GM21367 (cell line): ENCODE data around the gene TLK1.

Source experiments
- ATAC-seq: cut with Tn5 transposase; IDR thresholded peaks from one replicate; pipeline ENCODE4 v1.9.1; 2021; ENCODE audit not compliant: unreplicated experiment

TLK1 gene

DNA sequence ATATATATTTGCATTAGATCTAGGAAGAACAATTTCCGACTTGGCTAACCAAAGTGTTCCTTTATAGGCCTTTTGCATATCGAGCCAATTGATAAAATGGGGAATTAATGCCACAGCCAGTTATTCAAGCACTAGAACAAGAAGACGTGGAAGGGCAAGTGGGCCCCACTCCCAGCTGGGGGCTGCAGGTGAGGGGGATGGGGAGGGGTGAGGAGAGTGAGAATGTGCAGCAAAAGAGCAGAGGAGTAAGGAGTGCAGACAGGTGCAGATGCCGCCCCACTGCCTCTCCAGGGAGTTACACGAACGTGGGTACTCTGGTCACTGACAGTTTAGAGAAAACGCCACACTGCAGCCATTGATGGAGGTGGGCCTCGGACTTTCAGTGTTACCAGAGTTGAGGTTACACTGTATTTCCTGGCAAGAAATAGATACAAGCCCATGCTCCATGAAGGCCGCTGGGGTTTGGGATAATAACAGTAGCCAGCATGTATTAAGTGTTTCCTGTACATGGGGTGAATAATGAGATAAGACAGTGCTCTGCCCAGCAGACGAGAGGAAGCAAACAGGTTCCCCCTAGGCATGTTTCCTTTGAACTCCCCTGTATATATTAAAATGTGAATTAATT, 190.7 kb downstream of the TLK1 start:
- ATAC-seq = no peak

DNA sequence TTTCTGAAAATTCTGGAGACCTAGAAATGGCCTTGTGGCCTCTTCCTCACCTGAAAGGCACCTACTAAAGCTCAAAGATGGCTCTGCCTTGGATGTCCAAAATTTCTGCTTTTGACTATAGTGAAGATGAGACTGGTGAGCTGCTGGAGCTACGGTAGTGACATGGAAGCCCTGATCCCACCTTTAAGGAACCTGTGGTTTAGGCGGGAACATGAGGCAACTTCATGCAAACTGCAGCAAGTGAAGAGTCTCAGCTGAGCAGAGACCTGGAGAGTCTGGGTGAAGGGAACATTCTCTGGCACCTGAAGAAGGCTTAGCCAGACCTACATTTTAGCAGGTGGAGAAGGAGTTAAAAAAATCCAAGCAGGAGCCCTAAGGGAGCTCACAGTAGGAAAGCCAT, 191.7 kb downstream of the TLK1 start:
- no peak for ATAC-seq

DNA sequence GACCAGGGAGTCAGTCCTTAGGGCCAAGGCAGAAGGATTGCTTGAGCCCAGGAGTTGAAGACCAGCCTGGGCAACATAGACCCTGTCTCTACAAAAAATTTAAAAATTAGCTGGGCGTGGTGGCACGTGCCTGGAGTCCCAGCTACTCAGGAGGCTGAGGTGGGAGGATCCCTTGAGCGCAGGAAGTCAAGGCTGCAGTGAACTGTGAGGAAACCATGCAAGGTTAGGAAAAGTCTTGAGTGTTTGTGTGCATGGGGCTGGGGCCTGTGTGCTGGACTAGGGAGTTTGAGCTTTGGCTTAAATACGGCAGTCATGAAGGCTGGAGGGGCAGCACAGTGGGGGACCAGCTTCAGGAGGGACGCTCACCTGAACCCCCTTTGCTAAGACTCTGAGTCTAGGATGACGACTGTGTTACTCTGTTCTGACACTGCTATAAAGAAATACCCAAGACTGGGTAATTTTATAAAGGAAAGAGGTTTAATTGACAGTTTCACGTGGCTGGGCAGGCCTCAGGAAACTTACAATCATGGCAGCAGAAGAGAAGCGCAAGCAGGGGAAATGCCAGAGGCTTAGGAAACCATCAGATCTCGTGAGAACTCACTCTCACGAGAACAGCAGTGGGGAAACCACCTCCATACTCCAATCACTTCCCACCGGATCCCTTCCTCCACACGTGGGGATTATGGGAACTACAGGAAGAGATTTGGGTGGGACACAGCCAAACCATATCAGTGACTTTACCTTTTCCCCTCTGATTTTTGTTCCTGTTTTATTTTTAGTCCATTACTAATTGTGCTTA, 192.3 kb downstream of the TLK1 start:
- no peak for ATAC-seq

DNA sequence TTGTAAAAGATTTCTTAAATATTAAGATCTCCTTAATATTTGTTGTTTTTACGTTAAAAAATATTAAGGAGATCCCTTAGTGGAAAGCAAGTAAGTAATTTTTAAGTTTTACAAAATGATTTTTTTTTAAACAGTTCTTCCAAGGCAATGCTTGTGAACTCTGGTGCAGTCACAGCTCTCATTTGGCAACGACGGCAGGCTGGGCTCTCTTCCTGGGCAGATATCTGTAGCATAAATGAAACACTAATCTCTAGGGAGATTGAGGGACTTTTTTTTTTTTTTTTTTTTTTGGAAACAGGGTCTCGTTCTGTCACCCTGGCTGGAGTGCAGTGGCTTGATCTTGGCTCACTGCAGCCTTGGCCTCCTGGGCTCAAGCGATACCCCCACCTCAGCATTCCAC, 193.1 kb downstream of the TLK1 start:
- no peak for ATAC-seq

DNA sequence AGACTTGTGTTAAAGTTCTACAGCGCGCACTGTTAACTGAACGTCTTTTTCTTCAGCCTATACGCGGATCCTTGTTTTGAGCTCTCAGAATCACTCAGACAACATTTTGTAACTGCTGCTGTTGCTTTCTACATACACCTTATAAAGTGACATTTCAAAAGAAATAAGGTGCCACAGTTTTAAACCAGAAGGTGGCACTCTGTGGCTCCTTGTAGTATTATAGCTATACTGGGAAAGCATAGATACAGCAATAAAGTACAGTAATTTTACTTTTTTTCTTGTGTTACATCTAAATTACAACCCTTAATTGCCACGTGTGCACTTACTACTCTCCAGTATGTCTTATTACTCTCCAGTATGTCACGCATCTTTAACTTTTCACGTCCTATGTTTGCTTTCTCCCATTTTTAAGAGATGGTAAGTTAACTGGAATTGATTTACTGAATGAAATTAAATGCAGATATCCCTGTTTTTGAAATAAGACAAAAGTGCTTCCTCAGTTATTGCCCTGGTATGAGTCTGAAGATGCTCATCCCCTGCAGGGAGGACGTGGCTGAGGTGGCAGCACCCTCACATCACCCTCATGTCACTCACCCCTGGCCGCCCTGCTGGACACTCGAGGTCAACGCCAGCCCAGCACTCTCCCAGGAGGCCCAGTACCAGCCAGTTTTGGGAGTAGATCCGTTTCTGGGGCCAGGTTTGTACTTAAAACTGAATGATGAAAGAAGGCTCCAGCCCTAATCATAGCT, 193.9 kb downstream of the TLK1 start:
- no peak for ATAC-seq

DNA sequence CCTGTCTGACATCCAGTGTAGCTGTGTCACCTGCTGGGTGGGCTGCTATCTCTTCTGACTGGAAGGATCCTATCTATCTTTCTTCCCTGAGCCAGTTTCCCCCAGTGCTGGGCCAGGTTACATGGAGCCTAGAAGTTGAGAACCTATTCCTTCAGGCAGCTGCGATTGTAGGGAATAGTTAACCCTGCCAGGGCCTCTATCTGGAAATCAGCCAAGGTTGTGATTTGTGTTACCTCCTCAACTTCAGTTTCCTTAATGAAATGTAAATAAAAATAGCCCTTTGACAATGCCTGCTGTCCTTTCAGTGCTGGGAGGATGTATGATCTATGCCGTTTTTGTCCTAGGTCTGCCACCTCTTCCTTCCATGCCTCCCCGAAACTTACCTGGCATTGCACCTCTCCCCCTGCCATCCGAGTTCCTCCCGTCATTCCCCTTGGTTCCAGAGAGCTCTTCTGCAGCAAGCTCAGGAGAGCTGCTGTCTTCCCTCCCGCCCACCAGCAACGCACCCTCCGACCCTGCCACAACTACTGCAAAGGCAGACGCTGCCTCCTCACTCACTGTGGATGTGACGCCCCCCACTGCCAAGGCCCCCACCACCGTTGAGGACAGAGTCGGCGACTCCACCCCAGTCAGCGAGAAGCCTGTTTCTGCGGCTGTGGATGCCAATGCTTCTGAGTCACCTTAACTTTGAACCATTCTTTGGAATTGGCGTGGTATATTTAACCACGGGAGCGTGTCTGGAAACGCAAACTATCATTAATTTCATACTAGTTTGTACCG, 195.1 kb downstream of the TLK1 start:
- no peak for ATAC-seq

DNA sequence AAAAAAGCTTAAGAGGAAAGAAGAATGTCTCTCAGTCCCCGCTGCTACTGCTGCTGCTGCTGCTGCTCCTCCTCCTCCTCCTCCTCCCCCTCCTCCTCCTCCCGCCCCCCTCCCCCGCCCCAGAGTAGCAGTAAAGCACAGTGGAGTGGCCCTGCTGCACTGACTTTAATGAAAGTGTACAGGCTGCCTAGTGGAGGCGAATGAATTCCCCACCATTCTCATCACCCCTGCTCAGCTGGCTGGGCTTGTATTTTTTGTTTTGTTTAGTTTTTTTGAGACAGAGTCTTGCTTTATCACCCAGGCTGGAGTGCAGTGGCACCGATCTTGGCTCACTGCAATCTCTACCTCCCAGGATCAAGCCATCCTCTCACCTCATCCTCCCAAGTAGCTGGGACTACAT, 197.3 kb downstream of the TLK1 start:
- ATAC-seq = no peak

DNA sequence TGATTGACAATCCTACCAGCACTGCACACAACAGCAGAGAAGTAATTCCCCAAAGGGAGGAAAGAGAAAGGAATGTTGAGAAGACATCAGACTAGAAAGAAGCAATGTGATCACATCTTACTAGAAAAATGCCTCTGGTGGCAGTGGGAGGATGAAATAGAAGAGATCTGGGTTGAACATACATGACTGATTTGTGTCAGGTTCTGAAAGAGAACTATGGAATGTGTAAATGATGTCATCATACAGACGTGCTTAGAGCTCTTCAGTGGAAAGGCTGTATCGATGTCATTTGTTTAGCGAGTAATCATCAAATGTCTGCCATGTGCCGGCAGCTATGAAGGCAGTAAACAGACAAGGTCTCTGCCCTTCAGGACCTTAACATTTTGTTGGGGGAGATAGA, 206.8 kb downstream of the TLK1 start:
- no peak for ATAC-seq

DNA sequence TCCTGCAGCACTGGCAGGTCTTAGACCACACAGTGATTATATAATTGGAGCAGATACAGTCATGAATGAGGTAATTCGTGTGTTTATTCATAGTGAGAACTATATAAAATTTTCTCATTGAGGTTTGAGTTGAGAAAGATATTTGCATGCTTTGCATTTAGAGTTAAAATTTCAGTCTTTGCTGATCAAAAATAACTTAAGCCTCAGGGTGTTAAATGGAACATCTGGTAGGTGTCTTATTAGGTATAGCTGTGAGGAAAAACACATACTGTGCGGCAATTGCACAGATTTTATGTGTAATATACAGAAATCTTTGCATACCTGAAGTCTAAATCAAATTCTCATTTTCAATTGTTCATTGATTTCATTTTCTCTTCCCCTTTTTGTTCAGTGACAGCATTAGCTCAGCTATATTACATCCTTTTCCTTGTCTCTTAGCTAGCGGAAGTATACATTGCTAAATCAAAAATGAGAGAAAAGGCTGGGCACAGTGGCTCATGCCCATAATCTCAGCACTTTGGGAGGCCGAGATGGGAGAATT, 210.4 kb downstream of the TLK1 start:
- peak; percentile 78 for ATAC-seq

DNA sequence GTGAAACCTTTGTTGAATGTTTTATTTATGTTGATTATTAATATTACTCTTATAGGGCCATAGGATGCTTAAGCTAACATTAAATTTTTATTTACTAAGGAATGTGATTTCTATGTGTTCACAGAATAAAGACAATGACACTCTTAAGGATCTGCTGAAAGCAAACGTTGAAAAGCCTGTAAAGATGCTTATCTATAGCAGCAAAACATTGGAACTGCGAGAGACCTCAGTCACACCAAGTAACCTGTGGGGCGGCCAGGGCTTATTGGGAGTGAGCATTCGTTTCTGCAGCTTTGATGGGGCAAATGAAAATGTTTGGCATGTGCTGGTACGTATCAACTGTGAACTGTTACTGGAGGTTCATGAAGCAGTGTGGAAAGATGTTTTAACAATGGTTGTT, 211.3 kb downstream of the TLK1 start:
- no peak for ATAC-seq

DNA sequence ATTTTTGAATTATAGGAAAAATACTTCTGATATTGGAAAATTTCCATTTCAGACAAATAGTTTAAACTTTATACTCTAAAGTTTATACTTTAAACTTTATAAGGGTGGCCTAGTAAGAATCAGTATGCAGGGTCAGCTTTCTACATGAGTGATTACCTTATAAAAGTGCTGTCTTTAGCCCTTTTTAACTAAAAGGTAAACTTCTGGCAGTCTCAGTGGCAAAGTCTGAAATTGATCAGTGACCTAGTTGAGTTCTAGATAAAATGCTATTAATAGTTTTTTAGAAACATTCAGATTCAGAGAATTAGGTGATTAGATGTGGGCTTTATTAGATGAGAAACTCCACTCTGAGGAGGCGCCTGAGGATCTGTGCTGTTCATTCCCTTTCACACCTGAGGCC, 216.1 kb downstream of the TLK1 start:
- no peak for ATAC-seq

DNA sequence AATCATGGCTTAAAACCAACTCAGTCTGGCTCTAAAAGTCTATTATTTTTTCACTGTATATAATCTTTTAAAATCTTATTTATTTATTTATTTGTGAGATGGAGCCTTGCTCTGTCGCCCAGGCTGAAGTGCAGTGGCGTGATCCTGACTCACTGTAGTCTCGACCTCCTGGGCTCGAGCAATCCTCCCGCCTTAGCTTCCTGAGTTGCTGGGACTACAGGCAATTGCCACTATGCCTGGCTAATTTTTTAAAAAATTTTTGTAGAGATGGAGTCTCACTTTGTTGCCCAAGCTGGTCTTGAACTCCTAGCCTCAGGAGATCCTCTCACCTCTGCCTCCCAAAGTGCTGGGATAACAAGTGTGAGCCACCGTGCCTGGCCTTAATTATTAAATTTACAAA, 217.1 kb downstream of the TLK1 start:
- ATAC-seq = no peak

DNA sequence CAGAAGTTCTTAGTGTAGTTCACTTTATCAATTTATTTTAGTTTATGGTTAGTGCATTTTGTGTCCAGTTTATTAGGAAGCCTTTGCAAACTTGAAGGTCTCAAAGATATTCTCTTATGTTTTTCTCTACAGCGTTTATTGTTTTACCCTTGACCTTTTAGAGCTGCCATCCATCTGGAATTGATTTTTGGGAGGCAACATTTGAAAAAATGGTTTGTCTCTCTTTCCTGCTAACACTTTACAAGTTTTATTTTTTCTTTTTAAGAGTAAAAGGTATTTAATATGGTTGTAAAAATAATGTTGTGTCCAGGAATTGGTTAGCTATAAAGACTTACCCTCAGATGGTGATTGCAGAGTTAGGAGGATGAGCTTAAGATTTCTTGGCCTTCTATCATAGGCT, 217.7 kb downstream of the TLK1 start:
- no peak for ATAC-seq

DNA sequence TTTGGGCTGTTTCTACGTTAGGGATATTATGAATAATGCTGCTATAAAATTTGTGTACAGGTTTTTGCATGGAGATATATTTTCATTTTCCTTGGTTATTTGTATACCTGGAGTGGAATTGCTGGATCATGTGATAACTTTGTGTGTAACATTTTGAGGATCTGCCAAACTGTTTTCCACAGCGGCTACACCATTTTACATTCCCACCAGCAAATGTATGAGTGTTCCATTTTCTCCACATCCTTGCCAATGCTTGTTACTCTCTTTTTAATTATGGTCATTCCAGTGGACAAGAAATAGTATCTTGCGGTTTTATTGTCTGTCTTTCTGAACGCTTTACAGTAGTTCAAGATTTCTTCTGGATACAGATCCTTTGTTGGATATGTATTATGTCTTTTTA, 218.1 kb downstream of the TLK1 start:
- ATAC-seq = no peak
